HG02884 (cell line): ENCODE measurements around the gene GADD45G.

ENCODE experiments used
- ATAC-seq: cut with Tn5 transposase; IDR thresholded peaks from one replicate; pipeline ENCODE4 v1.9.1; 2021; ENCODE audit warnings: mild to moderate bottlenecking, moderate library complexity; ENCODE audit not compliant: unreplicated experiment

The GADD45G gene

DNA sequence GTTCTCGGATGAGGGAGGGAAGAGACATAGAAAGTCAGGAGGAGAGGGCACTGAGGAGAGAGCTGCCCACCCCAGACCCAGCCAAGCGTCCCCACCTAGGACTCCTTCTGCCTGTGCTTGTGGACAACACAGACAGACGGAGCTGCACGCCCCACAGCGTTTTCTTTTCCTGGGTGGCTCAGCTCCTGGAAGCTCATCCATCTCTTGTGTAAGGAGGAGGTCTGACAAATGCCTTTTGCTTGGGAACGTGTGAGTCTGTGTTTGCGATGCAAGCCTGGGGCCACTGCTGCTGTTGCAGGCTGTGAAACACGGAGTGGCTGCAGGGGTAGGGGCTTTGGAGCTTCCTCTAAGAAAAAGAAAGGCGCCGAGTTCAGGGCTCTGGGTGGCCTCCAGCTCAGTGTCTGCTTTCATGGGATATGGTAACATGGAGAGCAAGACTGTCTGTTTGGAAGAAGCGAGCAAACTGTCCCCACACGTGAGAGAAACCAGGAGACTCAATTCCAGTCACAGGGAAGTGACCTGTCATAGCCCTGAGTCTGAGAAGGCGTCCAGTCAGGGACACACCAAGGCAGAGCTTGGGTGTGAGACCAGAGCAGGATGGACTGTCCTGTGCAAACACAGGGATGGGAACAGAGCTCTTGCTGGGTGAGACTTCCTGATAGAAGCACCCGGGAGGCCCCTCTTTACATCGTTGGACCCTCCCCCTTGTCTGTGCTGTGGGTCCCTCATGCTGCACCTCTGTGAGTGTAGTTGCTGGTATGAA, 42.7 kb downstream of the GADD45G start:
- no peak for ATAC-seq

DNA sequence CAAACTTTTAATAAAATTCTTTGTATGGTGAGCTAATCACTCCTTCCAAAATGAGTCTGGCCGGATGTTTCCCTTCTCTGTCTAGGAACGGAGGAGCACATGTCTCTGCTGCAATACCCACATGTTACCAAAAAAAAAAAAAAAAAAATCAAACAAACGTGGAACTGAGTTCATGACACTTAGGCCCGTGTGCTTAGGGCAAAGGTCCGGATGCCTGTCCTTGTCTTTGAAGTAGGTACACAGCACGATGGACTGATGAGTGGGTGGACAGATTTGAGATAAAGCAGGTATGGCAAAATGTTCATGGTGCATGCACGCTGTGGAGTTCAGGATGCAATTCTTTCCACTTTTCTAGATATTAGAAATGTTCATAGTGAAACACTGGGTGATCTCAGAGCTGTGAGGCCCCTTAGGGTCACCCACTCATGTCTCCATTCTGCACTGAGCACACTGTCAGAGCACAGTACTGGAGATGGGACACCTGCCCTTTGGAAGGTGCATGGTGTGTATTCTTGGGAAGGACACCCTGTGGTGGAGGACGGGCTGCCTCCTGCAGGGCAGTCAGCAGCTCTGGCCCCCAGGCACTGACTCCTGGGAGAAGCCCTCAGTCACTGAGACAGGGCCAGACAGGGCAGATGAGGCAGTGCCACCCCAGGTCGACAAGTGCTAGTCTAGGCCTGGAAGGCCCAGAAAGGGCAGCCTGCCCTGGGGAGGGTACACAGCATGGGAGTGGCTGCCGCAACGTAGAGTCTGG, 43.6 kb downstream of the GADD45G start:
- no peak for ATAC-seq

DNA sequence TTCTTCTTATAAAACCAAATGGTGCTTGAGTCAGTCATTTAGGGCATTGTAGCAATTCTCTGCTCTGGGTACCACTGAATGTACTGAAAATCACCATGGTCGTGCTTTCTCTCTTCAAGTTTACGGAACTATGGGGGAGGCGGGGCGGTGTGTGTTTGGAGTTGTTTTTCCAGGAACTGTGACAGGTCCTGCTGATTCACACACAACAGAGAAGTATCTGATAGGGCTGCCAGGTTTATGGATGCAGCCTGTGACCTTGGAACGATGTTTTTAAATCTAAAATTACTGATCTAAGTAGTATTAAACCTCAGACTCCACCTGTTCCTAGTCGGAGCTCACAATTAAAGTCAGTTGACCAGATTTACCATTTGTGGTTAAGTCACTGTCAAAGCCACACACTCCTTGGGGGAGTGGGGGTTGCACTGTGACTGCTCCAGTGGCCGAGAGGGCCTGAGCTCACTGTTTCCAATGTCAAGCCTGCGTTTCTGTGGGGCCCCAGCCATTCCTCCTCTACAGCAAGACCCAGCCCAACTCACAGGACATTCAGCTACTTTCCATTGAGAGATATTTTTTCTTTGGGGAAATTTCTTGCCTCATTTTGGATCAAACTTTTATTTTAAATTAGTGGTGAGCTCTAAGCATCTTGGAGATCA, 44.4 kb downstream of the GADD45G start:
- ATAC-seq, result no peak

DNA sequence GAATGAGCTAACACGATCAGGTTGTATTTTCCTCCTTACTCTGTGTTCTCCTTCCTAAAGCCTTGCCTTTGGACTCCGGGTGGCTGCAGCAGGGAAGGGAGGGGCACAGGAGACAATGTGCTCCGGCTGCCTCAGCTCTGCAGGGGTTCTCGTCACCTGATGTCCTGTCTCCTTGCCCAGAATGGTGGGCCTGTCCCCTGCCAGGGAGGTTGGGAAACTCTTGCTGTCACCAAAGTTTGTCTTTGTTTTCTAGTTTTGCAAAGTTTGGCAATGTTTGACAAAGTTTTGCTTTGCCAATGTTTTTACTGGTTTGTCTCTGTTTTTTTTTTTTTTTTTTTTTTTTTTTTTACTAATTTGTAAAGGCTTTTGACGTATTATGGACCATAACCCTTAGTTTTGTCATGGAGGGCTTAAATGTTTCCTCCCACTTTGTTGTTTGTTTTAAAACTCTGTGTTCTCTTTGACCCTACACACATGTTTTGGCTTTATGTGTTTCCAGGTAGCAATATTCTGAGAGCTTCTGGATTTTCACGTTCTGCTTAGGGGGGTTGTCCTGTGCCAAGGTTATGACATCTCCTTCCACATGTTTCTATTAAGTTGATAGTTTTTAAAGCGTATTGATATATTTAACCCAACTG, 49.3 kb downstream of the GADD45G start:
- no peak for ATAC-seq

DNA sequence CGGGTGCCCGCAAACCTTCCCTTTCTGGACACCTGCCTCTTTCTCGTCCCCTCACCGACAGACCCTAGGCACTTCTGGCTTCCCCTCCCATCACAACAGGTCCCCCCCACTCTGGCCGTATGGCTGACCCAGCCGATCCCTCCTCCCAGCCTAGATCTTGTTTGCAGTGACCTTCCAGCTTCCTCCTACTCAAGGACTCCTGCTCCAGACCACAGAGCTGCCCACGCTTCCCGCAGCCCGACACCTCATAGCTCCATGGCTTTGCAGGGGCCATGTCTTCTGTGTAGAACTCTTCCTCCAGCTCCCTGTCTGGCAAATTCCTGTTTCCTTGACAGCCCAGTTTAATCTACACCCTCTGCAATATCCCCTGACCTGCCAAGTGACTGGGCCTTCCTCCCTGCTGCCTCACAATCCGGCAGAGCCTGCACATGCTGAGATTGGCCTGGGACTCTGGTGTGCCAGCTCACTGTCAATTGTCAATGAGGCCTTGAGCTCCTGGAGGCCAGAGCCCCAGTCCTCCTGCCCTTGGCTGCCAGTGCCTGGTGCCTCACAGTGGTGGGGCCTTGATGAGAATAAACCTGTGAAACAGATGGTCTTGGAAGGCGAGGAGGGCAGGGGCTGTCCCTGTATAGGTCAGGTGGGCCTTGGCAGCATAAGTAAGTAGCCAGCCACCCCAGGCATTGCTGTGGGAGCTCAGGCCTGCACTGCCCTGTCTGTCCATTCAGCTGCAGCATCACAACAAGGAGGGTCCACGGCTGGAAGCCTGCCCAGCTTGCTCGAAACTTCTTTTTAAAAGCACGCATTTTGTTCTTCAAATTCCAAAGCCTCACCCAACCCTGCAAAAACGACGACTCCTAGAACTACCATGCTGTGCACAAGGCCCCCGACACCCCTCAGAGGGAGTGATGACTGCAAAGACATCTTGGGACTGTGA, 50.5 kb downstream of the GADD45G start:
- ATAC-seq, result no peak
